GM19238 (cell line): ENCODE data around the gene CDH4.
"Not testable (repeated sequence)": the region's sequence is repeated elsewhere in the genome, so short reads cannot be mapped to it uniquely, and the experiment has no call there.

ENCODE experiments used
- DNase-seq: peaks from one replicate; pipeline ENCODE4 v3.0.0; 2011; ENCODE audit warnings: low spot score; ENCODE audit not compliant: insufficient read length

CDH4 gene

GRCh38 chr20:61966492-61967244 lies 714.6 kb downstream of the CDH4 start:
- DNase-seq = no peak

GRCh38 chr20:61967300-61967699 lies 715.2 kb downstream of the CDH4 start:
- no peak for DNase-seq

- DNase-seq = no peak
Measured at GRCh38 chr20:61968036-61968810, 716.2 kb downstream of the CDH4 start.

GRCh38 chr20:61968932-61969331 lies 716.9 kb downstream of the CDH4 start:
- no peak for DNase-seq

GRCh38 chr20:61969806-61970205 lies 717.7 kb downstream of the CDH4 start:
- DNase-seq = no peak

GRCh38 chr20:61970357-61970756 lies 718.3 kb downstream of the CDH4 start:
- no peak for DNase-seq

- DNase-seq = not testable (repeated sequence)
Measured at GRCh38 chr20:61971595-61971994, 719.5 kb downstream of the CDH4 start.

- no peak for DNase-seq
Measured at GRCh38 chr20:61972636-61973508, 720.8 kb downstream of the CDH4 start.

- no peak for DNase-seq
Measured at GRCh38 chr20:61973515-61974356, 721.7 kb downstream of the CDH4 start.

GRCh38 chr20:61974357-61974665 lies 722.2 kb downstream of the CDH4 start:
- DNase-seq = no peak

- DNase-seq = no peak
Measured at GRCh38 chr20:61975407-61976129, 723.5 kb downstream of the CDH4 start.

GRCh38 chr20:61976263-61976643 lies 724.2 kb downstream of the CDH4 start:
- no peak for DNase-seq

- no peak for DNase-seq
Measured at GRCh38 chr20:61976644-61977418, 724.8 kb downstream of the CDH4 start.

GRCh38 chr20:61977419-61977786 lies 725.3 kb downstream of the CDH4 start:
- DNase-seq = no peak

- DNase-seq = no peak
Measured at GRCh38 chr20:61978491-61978890, 726.4 kb downstream of the CDH4 start.

- DNase-seq = no peak
Measured at GRCh38 chr20:61979090-61979489, 727.0 kb downstream of the CDH4 start.

- DNase-seq = no peak
Measured at GRCh38 chr20:61979701-61980635, 727.9 kb downstream of the CDH4 start.
